ENCODE results near the gene PATJ.
"Not testable (repeated sequence)": the region's sequence is repeated elsewhere in the genome, so short reads cannot be mapped to it uniquely, and the experiment has no call there.

The PATJ gene

DNA sequence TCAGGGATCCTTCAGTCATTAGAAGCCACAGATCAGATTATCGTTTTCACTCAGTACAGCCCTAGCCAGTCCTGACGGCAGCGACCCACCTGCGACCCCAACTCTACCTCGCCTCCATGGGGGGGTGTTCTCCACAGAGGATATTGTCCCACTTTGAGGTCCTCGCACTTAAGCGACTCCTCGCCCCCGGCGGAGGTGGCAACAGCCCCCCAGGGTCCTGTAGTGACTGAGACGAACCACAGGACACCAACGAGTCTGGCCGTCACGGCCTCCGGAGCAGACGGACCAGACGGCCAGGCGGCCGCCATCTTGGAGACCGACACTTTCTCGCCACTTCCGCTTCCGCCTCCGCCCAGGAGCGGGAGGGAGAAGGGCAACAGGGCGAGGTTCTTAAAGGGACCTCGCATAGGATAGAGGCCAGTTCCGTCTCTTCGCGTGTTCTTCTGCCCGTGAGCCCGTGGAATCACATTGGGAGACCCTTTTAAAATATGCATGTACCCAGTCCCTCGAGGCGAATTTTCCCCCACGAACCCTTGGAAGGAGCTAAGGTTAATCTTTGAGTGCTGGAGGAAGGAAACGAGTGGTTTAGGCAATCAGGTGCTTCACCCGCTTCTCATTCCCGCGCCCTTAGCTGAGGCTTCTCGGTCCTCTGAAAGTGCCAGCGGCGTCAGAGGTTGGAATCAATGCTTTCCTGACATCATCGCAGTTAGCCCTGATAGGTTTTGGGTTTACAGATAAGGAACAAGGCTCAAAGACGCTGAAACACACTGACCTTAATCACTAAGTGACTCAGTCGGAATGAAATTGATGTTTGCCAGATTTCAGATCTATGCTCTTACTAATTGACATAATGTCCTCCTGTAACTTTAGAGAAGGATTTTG lies 17.2 kb upstream of the PATJ start, which contains the start of gene TM2D1:
Gene TM2D1, minus strand, starts transcription at position 329 of the 882 bp plus-strand sequence. Its CDS starts 21 bp downstream, at position 308.
- Histone ChIP-seq H3K27ac (ENCODE audit: insufficient read depth, low read depth, low read length, poor library complexity, severe bottlenecking) (peak within 1 kb of the TSS; percentile 53), H3K36me3 (ENCODE audit: control insufficient read depth, insufficient read depth, low read length) (no peaks in the 10 kb centered on the region), H3K4me1 (ENCODE audit: control insufficient read depth, insufficient read depth, low read length) (peaks cover 7% of the 10 kb centered on the region), H3K4me3 (ENCODE audit: insufficient read depth, low read depth, low read length) (peak within 1 kb of the TSS; percentile 99), H3K9me3 (ENCODE audit: control insufficient read depth, low read length) (no peaks in the 10 kb centered on the region), H3K27me3 (ENCODE audit: control insufficient read depth, insufficient read depth, low read length, poor library complexity, severe bottlenecking) (no peaks in the 10 kb centered on the region)
- 0 to 1% methylated on average over 45 of the region's 45 CpGs for WGBS, 2 experiments

DNA sequence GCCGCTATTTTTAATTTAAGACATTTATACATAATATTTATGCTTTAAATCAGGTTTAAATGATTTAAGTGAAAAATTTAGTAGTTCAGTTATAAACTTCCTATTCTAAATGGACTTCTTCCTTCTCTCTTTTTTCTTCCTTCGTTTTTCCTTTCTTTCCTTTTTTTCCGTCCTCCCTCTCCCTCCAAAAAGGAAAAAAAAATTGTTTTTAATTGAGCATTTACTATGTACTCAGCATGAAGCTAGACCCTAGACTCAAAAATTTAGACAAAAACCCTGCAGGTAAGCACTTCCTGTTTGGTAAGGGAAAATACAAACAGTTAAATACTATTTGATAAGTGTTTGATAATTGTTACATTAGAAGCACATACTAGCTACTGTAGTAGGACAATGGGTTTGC lies 14.7 kb upstream of the PATJ start:
- WGBS, 2 experiments: no CpG with 5 or more reads among the region's 3 CpGs
- no peak overlapping the region for H3K27ac ChIP-seq (ENCODE audit: insufficient read depth, low read depth, low read length, poor library complexity, severe bottlenecking)
- H3K27me3 ChIP-seq (ENCODE audit: control insufficient read depth, insufficient read depth, low read length, poor library complexity, severe bottlenecking): no peaks in the 10 kb centered on the region
- H3K4me3 ChIP-seq (ENCODE audit: insufficient read depth, low read depth, low read length): no peak overlapping the region
- no peaks in the 10 kb centered on the region for H3K36me3 ChIP-seq (ENCODE audit: control insufficient read depth, insufficient read depth, low read length)
- H3K9me3 ChIP-seq (ENCODE audit: control insufficient read depth, low read length): no peaks in the 10 kb centered on the region
- H3K4me1 ChIP-seq (ENCODE audit: control insufficient read depth, insufficient read depth, low read length): peaks cover 7% of the 10 kb centered on the region

DNA sequence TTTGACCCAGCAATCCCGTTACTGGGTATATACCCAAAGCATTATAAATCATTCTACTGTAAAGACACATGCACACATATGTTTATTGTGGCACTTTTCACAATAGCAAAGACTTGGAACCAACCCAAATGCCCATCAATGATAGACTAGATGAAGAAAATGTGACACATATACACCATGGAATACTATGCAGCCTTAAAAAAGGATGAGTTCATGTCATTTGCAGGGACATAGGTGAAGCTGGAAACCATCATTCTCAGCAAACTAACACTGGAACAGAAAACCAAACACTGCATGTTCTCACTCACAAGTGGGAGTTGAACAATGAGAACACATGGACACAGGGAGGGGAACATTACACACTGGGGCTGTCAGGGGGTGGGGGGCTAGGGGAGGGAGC lies 11.6 kb upstream of the PATJ start:
- H3K9me3 ChIP-seq (ENCODE audit: control insufficient read depth, low read length); H3K4me1 ChIP-seq (ENCODE audit: control insufficient read depth, insufficient read depth, low read length); H3K4me3 ChIP-seq (ENCODE audit: insufficient read depth, low read depth, low read length); H3K36me3 ChIP-seq (ENCODE audit: control insufficient read depth, insufficient read depth, low read length); H3K27me3 ChIP-seq (ENCODE audit: control insufficient read depth, insufficient read depth, low read length, poor library complexity, severe bottlenecking); H3K27ac ChIP-seq (ENCODE audit: insufficient read depth, low read depth, low read length, poor library complexity, severe bottlenecking): not testable (repeated sequence)
- WGBS, 2 experiments: 0% methylated on average over 1 of the region's 1 CpG

DNA sequence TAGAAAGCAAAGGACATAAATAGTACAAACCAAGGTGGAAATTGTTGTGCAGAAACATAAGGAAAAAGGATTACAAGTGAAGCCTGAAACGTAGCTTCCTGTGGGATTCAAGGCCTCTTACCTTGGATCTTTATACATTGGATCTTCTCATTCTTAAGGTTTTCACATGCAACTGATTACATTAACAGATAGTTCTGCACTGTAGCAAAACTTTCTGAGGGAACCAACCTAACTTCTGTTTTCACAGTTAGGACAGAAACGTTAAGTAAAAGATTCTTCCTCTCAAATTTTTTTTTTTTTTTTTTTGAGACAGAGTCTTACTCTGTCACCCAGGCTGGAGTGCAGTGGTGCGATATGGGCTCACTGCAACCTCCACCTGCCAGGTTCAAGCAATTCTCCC lies 9.6 kb upstream of the PATJ start:
- H3K36me3 ChIP-seq (ENCODE audit: control insufficient read depth, insufficient read depth, low read length): no peaks in the 10 kb centered on the region
- no peaks in the 10 kb centered on the region for H3K27me3 ChIP-seq (ENCODE audit: control insufficient read depth, insufficient read depth, low read length, poor library complexity, severe bottlenecking)
- H3K27ac ChIP-seq (ENCODE audit: insufficient read depth, low read depth, low read length, poor library complexity, severe bottlenecking): no peak overlapping the region
- no peak overlapping the region for H3K4me3 ChIP-seq (ENCODE audit: insufficient read depth, low read depth, low read length)
- H3K9me3 ChIP-seq (ENCODE audit: control insufficient read depth, low read length): no peaks in the 10 kb centered on the region
- 87 to 90% methylated on average over 3 of the region's 3 CpGs for WGBS, 2 experiments
- H3K4me1 ChIP-seq (ENCODE audit: control insufficient read depth, insufficient read depth, low read length): no peaks in the 10 kb centered on the region

DNA sequence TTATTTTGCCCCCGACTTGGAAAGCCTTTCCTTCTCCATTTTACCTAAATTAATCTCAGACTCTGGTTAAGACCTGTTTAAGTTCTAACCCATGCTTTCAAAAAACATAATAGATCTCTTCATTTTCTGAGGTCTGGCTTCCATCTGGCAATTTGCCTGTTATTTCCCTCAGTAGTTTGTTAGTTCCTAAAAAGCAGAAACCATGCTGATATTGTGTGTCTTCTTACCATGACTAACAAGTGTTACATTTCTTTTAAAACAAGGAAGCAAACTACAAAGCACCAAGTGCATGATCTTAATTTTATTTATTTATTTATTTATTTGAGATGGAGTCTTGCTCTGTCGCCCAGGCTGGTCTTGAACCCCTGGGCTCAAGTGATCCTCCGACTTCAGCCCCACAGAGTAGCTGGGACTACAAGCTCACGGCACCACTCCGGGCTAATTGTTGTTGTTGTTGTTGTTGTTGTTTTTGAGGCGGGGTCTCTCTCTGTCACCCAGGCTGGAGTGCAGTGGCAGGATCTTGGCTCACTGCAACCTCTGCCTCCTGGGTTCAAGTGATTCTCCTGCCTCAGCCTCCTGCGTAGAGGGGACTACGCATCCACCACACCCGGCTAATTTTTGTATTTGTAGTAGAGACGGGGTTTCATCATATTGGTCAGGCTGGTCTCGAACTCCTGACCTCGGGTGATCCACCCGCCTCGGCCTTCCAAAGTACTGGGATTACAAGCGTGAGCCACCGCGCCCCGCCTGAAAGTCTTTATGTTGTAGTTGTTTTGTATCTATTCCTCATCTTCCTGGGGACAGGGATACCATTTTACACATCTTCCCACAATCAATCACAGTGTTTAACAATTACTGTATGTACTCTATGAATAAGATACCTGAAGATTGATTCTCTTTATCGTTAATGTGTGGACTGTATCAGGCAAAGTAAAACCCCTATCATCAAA lies 1.3 kb upstream of the PATJ start:
- no peaks in the 10 kb centered on the region for H3K36me3 ChIP-seq (ENCODE audit: control insufficient read depth, insufficient read depth, low read length)
- H3K27me3 ChIP-seq (ENCODE audit: control insufficient read depth, insufficient read depth, low read length, poor library complexity, severe bottlenecking): peaks cover 6% of the 10 kb centered on the region
- no peaks in the 10 kb centered on the region for H3K4me1 ChIP-seq (ENCODE audit: control insufficient read depth, insufficient read depth, low read length)
- no peaks in the 10 kb centered on the region for H3K9me3 ChIP-seq (ENCODE audit: control insufficient read depth, low read length)
- no peak overlapping the region for H3K27ac ChIP-seq (ENCODE audit: insufficient read depth, low read depth, low read length, poor library complexity, severe bottlenecking)
- no peak overlapping the region for H3K4me3 ChIP-seq (ENCODE audit: insufficient read depth, low read depth, low read length)
- WGBS, 2 experiments: 93 to 97% methylated on average over 16 to 19 of the region's 19 CpGs

DNA sequence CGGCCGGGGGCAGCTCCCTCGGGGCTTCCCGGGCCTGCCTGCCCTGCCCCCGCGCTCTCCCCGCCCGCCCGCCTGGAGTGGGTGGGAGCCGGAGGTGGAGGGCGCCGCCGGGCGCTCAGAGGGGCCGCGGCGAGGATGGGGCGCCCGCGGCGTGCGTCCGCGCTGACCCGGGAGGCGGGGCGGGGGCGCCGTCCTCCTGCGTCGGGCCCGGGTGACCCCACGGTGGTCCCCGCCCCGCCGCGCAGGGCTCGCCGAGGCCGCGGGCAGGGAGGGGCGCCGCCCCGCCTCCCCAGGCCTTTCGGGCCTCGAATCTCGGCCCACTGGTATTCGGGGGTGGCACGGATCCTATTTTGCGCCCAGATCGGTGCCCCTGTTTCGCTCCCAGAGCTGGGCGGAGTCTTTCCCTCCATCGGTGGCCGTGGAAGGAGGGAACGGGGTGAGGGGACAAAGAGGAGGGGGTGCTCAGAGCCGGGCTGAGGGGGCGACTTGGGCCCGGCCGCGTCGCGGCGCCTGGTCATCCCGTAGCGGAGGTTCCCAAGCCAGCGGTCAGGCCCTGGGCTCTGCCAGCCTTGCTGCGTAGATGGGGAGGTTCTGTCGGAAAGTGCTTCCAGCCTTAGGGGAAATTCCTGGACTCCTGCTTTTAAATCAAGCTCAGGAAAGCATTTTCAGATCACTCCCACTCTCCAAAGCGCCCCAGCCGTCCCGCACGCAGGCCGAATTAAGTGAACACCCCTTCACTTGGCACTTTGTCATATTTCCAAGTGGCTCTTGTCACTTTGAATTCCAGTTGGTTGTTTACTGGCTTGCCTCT lies 545 bp downstream of the PATJ start:
- Histone ChIP-seq H3K36me3 (ENCODE audit: control insufficient read depth, insufficient read depth, low read length) (no peaks in the 10 kb centered on the region), H3K27ac (ENCODE audit: insufficient read depth, low read depth, low read length, poor library complexity, severe bottlenecking) (no peak overlapping the region), H3K27me3 (ENCODE audit: control insufficient read depth, insufficient read depth, low read length, poor library complexity, severe bottlenecking) (peaks cover 6% of the 10 kb centered on the region), H3K4me1 (ENCODE audit: control insufficient read depth, insufficient read depth, low read length) (no peaks in the 10 kb centered on the region), H3K9me3 (ENCODE audit: control insufficient read depth, low read length) (no peaks in the 10 kb centered on the region), H3K4me3 (ENCODE audit: insufficient read depth, low read depth, low read length) (peak overlapping the region; percentile 78)
- WGBS, 2 experiments: 0 to 1% methylated on average over 74 of the region's 74 CpGs

DNA sequence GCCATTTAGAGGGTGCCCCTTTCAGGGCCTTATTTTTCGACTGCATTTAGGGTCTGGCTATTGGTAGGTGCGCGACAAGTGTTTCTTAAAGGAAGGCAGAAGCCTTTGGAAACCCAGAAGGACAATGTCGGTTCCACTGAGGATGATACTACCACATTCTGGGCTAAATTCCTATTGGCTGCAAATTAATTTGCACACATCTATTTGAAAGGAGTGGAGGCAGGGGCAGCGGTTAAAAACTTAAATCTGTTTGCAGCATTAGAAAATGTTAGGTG lies 1.1 kb downstream of the PATJ start:
- H3K27me3 ChIP-seq (ENCODE audit: control insufficient read depth, insufficient read depth, low read length, poor library complexity, severe bottlenecking): peaks cover 6% of the 10 kb centered on the region
- no peaks in the 10 kb centered on the region for H3K4me1 ChIP-seq (ENCODE audit: control insufficient read depth, insufficient read depth, low read length)
- WGBS, 2 experiments: 38 to 42% methylated on average over 5 of the region's 5 CpGs
- no peaks in the 10 kb centered on the region for H3K9me3 ChIP-seq (ENCODE audit: control insufficient read depth, low read length)
- no peaks in the 10 kb centered on the region for H3K36me3 ChIP-seq (ENCODE audit: control insufficient read depth, insufficient read depth, low read length)
- peak overlapping the region; percentile 78 for H3K4me3 ChIP-seq (ENCODE audit: insufficient read depth, low read depth, low read length)
- no peak overlapping the region for H3K27ac ChIP-seq (ENCODE audit: insufficient read depth, low read depth, low read length, poor library complexity, severe bottlenecking)

DNA sequence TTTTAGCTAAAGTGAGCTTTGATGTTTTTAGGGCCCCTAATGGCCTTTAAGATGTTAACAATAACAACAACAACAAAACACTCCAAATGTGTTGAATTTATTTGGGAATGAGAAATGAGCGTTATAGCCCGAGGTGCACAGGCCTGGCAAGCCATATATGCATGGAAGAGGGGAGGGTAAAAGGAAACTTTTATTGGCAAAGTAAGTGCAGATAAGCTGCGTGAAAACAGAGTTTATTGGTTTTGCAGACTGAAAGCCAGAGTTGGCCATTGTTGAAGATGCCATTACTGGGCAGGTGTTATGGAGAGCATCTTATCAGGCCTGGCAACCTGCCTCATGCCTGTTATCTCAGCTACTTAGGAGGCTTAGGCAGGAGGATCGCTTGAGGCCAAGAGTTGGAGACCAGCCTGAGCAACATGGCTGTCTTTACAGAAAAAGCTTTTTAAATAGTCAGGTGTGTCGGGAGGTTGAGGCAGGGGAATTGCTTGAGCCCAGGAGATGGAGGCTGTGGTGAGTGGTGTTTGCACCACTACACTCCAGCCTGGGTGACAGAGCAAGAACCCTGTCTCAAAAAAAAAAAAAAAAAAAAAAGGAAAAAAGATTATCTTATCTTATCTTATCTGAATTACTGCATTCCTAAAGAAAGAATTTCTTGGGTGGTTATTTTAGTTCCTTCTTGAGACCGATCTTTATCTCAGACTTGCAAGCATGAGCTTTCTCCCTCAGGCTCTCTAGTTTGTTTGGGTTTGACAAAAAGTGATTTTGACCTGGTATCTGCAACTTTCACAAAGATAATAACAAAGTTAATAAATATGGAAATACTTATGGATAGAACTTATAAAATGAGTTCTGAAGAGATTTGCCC lies 1.7 kb downstream of the PATJ start:
- H3K36me3 ChIP-seq (ENCODE audit: control insufficient read depth, insufficient read depth, low read length): no peaks in the 10 kb centered on the region
- WGBS, 2 experiments: 87 to 93% methylated on average over 5 to 6 of the region's 6 CpGs
- no peaks in the 10 kb centered on the region for H3K9me3 ChIP-seq (ENCODE audit: control insufficient read depth, low read length)
- H3K27ac ChIP-seq (ENCODE audit: insufficient read depth, low read depth, low read length, poor library complexity, severe bottlenecking): no peak overlapping the region
- no peaks in the 10 kb centered on the region for H3K4me1 ChIP-seq (ENCODE audit: control insufficient read depth, insufficient read depth, low read length)
- H3K4me3 ChIP-seq (ENCODE audit: insufficient read depth, low read depth, low read length): no peak overlapping the region
- peaks cover 6% of the 10 kb centered on the region for H3K27me3 ChIP-seq (ENCODE audit: control insufficient read depth, insufficient read depth, low read length, poor library complexity, severe bottlenecking)

DNA sequence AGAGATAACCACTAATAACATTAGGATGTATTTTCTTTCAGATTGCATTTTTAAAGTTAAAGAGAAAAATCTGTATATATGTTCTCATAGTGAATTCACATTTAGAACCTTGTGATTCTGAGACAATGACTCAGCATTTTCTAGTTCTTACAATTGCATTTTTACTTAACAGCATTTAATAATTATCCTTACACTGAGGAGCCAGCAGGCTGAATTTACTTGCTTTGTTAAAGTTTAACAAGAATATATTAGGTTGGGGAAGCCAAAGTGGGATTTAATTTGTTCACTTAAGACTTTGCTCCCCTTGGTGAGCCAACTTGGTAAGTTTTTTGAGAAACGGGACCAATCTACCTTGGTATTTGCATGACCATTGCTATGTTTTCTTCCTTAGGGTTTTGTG lies 4.5 kb downstream of the PATJ start:
- Histone ChIP-seq H3K27ac (ENCODE audit: insufficient read depth, low read depth, low read length, poor library complexity, severe bottlenecking) (no peak overlapping the region), H3K9me3 (ENCODE audit: control insufficient read depth, low read length) (no peaks in the 10 kb centered on the region), H3K4me1 (ENCODE audit: control insufficient read depth, insufficient read depth, low read length) (no peaks in the 10 kb centered on the region), H3K4me3 (ENCODE audit: insufficient read depth, low read depth, low read length) (no peak overlapping the region), H3K36me3 (ENCODE audit: control insufficient read depth, insufficient read depth, low read length) (no peaks in the 10 kb centered on the region), H3K27me3 (ENCODE audit: control insufficient read depth, insufficient read depth, low read length, poor library complexity, severe bottlenecking) (peaks cover under 1% of the 10 kb centered on the region)
- WGBS, 2 experiments: 72 to 77% methylated on average over 1 of the region's 1 CpG

Data from ectodermal cell (in vitro differentiated cells).